ENCODE data around the gene PAEP. TPM values are rescaled to one million over a fixed set of nuclear protein-coding genes. Genes with fewer than 3 reads are reported as not detected.
A peak's percentile ranks its signal among the peaks of the same experiment; 100 is the strongest.

The PAEP gene
- total RNA-seq, 1 donor: not detected

DNA sequence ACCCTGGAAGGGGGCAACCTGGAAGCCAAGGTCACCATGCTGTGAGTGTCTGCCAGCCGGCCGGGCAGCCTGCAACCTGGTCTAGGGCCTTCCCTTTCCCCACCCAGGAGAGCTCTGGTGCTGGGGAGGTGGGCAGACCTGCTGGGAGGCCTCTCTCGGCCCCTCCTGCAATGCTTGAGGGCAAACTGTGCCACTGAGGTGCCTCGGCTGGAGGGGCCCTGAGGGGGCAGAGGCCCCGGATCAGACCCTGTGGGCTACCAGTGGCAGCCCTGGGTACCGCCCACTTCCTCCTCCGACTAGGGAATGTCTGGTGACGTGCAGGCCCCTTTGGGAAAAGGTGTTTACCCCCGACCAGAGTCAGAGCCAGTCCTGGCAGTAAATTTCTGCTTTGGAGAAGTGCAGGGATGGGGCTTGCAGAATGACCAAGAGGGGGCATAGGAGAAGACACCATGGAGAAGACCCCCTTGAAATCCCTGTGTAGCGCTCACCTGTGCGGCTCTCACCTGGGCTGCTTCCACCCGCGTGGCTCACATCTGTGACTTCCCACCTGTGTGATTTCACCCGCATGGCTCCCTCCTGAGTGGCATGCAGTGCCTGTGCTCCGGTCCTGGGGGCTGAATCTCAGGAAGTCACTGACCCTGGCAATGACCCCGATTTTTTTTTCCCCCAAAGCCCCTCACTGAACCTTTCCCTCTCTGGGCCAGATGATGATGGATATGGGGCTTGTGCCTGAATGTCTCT lies 39.2 kb upstream of the PAEP start:
- DNase-seq (ENCODE audit: low read depth): no peak
- no peak for TF ChIP-seq CTCF (IDR thresholded peaks at IDR 0.05; ENCODE audit: insufficient read depth, low read depth, low read length)
- H3K4me3 ChIP-seq (ENCODE audit: low read depth, low read length): no peak overlapping the region

GRCh38 chr9:135522931-135523330 lies 38.6 kb upstream of the PAEP start:
- no peak for DNase-seq (ENCODE audit: low read depth)
- TF ChIP-seq CTCF (IDR thresholded peaks at IDR 0.05; ENCODE audit: insufficient read depth, low read depth, low read length): no peak
- no peak overlapping the region for H3K4me3 ChIP-seq (ENCODE audit: low read depth, low read length)

GRCh38 chr9:135523521-135524129 lies 37.9 kb upstream of the PAEP start:
- no peak for DNase-seq (ENCODE audit: low read depth)
- TF ChIP-seq CTCF (IDR thresholded peaks at IDR 0.05; ENCODE audit: insufficient read depth, low read depth, low read length): no peak
- H3K4me3 ChIP-seq (ENCODE audit: low read depth, low read length): no peak overlapping the region

DNA sequence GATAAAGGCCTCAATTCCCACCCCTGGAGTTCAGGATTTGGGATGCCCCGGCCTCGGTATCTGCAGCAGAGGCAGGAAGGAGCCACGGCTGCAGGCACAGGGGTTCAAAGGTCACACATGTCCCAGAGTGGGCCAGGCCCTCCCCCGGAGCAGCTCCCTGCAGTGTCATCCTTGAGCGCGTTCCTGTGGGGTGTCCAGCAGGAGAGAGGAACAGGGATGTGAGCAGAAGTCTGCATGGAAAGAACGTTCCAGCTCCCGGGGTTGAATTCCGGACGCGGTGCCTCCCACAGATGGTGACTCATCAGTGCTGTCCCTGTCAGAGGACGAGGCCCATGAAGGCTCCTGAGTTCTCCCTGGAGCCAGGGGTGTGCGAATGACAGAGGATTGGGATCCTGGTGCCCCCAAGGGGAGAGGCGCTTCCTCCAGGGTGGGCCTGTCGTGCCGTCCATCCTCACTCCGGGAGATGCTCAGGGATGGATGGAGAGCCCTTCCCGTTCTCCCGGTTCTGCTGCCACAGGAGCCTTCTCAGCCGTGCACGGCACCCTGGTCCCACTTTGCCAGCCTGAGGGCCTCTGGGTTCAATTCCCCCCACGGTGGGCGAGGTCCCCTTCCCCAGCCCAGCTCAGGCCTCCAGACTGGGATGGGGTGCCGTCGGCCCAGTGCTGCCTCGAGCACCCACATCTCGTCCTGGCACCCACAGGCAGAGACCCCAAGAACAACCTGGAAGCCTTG lies 37.3 kb upstream of the PAEP start:
- TF ChIP-seq CTCF (IDR thresholded peaks at IDR 0.05; ENCODE audit: insufficient read depth, low read depth, low read length): no peak
- H3K4me3 ChIP-seq (ENCODE audit: low read depth, low read length): no peak overlapping the region

DNA sequence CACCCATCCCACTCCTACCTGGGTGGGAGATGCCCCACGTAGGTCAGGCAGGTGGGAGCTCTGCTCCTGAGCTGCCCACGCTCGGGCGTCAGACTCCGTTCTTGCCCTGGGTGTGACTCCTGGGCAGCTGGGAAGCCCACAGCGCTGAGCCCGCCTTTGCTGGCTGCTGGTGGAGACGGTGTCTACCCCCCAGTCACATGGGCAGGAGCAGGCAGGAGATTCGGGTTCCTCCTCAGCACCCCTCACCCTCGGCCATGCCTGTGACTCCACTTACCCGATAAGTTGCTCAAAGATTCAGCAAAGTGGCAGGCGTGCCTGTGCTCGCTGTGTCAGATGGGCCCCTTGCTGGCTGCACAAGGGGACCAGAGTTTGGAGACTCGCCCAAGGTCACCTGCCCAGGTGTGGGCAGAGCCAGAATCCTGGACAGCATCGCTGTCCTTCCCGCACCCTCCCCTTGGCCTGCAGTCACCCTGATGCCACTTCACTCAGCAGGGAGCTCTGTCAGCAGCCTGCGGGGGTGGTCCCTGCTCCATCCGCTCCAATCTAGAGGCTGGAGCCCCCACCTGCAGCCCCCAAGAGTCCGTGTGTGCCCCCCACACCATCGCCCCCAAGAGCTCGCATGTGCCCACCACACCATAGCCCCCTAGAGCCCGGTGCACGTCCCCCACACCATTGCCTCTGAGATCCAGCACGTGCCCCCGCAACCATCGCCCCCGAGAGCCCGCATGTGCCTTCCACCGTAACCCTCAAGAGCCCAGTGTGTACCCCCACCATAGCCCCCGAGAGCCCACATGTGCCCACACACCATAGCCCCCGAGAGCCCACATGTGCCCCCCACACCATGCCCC lies 36.1 kb upstream of the PAEP start:
- H3K4me3 ChIP-seq (ENCODE audit: low read depth, low read length): no peak overlapping the region
- TF ChIP-seq CTCF (IDR thresholded peaks at IDR 0.05; ENCODE audit: insufficient read depth, low read depth, low read length): no peak
- no peak for DNase-seq (ENCODE audit: low read depth)

More for the DNA sequence above, 37.3 kb upstream of the PAEP start:
- peak; percentile 67 for DNase-seq (ENCODE audit: low read depth)

DNA sequence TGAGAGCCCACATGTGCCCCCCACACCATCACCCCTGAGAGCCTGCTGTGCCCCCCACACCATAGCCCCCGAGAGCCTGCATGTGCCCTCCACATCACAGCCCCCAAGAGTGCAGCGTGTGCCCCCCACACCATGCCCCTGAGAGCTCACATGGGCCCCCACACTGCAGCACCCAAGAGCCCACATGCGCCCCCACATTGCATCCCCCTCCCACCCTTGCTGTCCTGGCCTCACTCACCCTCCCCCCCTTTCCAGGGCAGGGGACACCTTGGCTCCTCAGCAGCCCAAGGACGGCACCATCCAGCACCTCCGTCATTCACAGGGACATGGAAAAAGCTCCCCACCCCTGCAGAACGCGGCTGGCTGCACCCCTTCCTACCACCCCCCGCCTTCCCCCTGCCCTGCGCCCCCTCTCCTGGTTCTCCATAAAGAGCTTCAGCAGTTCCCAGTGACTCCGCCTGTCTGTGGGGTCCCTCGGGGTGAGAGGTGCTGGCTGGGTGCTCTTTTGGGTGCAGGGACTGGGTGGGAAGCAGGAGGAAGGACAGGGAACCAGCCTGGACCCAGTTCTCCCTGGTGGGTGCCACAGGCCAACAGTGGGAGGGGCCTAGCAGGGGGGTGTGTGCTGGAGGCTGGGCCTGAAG lies 35.3 kb upstream of the PAEP start:
- no peak for TF ChIP-seq CTCF (IDR thresholded peaks at IDR 0.05; ENCODE audit: insufficient read depth, low read depth, low read length)
- no peak overlapping the region for H3K4me3 ChIP-seq (ENCODE audit: low read depth, low read length)
- DNase-seq (ENCODE audit: low read depth): no peak

Measured in fibroblast of villous mesenchyme (primary cell).